Lower lobe of right lung (tissue), 2 donors: Measurements from ENCODE around the gene CELF6. TPM values are rescaled to one million over a fixed set of nuclear protein-coding genes. Genes with fewer than 3 reads are reported as not detected.

Experiments used
- ATAC-seq, 2 donors: fragments of 200-7000 bp; cut with Tn5 transposase; one replicate each; pipeline ENCODE4 v1.9.1; 2020 to 2022; ENCODE audit warnings: mild to moderate bottlenecking in 2 of 2, moderate library complexity in 2 of 2
- DNase-seq: peaks from one replicate; pipeline ENCODE4 v3.0.0-alpha.2; 2020
- H3K27ac ChIP-seq: fragments of 200-600 bp; one replicate; pipeline ENCODE4 v1.8.0; 2022
- H3K27me3 ChIP-seq: fragments of 200-600 bp; one replicate; pipeline ENCODE4 v1.8.0; 2022; ENCODE audit warnings: low read depth
- H3K36me3 ChIP-seq: fragments of 200-600 bp; one replicate; pipeline ENCODE4 v1.8.0; 2022; ENCODE audit warnings: mild to moderate bottlenecking
- H3K4me1 ChIP-seq: fragments of 200-600 bp; one replicate; pipeline ENCODE4 v1.8.0; 2022
- H3K4me3 ChIP-seq: fragments of 200-600 bp; one replicate; pipeline ENCODE4 v1.8.0; 2022; ENCODE audit warnings: mild to moderate bottlenecking
- H3K9me3 ChIP-seq: fragments of 200-600 bp; one replicate; pipeline ENCODE4 v1.8.0; 2022
- intact Hi-C: fragments of 100-400 bp; cut with DNase I; formaldehyde crosslinking; loops from one replicate; pipeline ENCODE4 v1.11.0; 2022
- total RNA-seq: library from RNA; stranded (reverse); fragmentation: NEBNext Ultra II Directional; extraction: Animal tissue kit (Norgen Biotek cat#: 25700); gene quantifications from one replicate; pipeline ENCODE4 v1.2.1, GENCODE V29; 2021
- TF ChIP-seq, protein P1 (sequence below): fragments of 200-600 bp; IDR thresholded peaks from one replicate; pipeline ENCODE4 v1.8.0; 2022; ENCODE audit warnings: antibody characterized with exemption, mild to moderate bottlenecking
- donor health status: DM: no; HTN: yes; CAD: no; lungs with severe emphysema.

The CELF6 gene
- total RNA-seq, 1 donor from 2014 or later, result 5.7 TPM

GRCh38 chr15:72338617-72339321, 18.8 kb upstream of the CELF6 start:
- TF ChIP-seq, protein P1, sequence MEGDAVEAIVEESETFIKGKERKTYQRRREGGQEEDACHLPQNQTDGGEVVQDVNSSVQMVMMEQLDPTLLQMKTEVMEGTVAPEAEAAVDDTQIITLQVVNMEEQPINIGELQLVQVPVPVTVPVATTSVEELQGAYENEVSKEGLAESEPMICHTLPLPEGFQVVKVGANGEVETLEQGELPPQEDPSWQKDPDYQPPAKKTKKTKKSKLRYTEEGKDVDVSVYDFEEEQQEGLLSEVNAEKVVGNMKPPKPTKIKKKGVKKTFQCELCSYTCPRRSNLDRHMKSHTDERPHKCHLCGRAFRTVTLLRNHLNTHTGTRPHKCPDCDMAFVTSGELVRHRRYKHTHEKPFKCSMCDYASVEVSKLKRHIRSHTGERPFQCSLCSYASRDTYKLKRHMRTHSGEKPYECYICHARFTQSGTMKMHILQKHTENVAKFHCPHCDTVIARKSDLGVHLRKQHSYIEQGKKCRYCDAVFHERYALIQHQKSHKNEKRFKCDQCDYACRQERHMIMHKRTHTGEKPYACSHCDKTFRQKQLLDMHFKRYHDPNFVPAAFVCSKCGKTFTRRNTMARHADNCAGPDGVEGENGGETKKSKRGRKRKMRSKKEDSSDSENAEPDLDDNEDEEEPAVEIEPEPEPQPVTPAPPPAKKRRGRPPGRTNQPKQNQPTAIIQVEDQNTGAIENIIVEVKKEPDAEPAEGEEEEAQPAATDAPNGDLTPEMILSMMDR, result no peak
- DNase-seq, result no peak
- H3K4me3 ChIP-seq, result no peak overlapping the region
- H3K27me3 ChIP-seq, result no peaks in the 10 kb centered on the region
- peaks cover 11% of the 10 kb centered on the region for H3K4me1 ChIP-seq
- H3K27ac ChIP-seq, result peak overlapping the region; percentile 31
- peak; percentile 57 to 74 for ATAC-seq
- intact Hi-C loops, result no loop called here
- H3K9me3 ChIP-seq, result no peaks in the 10 kb centered on the region
- peaks cover 35% of the 10 kb centered on the region for H3K36me3 ChIP-seq

DNA sequence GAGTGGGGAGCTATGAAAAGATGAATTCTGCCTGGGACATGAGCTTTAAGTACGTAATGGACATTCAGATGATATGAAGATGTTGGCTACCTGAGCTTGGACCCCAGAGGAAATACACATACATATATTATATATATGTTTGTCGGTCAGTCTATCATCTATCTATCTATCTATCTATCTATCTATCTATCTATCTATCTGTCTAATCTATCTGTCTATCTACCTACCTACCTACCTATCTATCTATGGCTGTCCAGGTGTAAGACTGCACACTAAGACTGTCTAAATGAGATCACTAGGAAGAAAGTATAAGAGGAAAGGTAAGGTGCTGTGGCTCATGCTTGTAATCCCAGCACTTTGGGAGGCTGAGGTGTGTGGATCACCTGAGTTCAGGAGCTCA, 18.2 kb upstream of the CELF6 start:
- intact Hi-C loops, result no loop called here
- Histone ChIP-seq H3K36me3 (peaks cover 29% of the 10 kb centered on the region), H3K27me3 (no peaks in the 10 kb centered on the region), H3K4me1 (peaks cover 11% of the 10 kb centered on the region), H3K27ac (peak overlapping the region; percentile 24), H3K4me3 (no peak overlapping the region), H3K9me3 (no peaks in the 10 kb centered on the region)
- no peak for ATAC-seq
- TF ChIP-seq, protein P1, result no peak
- no peak for DNase-seq

DNA sequence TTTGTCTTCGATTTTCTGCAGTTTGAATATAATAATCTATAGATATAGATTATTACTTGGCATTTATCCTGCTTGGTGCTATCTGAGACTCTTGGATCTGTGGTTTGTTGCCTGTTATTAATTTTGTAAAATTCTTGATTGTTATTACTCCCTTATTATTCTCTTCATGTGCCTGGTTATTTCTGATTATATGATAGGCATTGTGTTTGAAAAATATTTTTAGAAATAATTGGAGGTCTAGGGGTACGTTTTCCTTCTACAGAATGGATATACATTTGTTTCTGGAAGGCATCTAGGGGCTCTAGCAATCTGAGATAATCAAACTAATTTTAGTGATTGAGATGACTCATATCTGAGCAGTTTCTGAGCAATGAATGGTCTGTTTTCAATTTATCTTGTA, 14.9 kb upstream of the CELF6 start:
- Histone ChIP-seq H3K4me1 (peaks cover 10% of the 10 kb centered on the region), H3K4me3 (no peak overlapping the region), H3K9me3 (no peaks in the 10 kb centered on the region), H3K27me3 (no peaks in the 10 kb centered on the region), H3K36me3 (peaks cover 21% of the 10 kb centered on the region), H3K27ac (no peak overlapping the region)
- TF ChIP-seq, protein P1, result no peak
- DNase-seq, result no peak
- no peak for ATAC-seq
- intact Hi-C loops, result no loop called here

DNA sequence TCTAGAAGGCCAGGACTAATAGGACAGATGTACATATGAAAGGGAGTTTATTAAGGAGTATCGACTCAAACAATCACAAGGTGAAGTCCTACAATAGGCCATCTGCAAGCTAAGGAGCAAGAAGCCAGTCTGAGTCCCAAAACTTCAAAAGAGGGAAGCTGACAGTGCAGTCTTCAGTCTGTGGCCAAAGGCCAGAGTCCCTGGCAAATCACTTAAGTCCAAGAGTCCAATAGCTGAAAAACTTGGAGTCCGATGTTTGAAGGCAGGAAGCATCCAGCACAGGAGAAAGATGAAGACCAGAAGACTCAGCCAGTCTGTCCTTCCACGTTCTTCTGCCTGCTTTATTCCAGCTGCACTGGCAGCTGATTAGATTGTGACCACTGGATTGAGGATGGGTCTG, 11.1 kb upstream of the CELF6 start:
- no peak overlapping the region for H3K4me3 ChIP-seq
- peaks cover 15% of the 10 kb centered on the region for H3K36me3 ChIP-seq
- intact Hi-C loops, result no loop called here
- no peak for ATAC-seq
- H3K27ac ChIP-seq, result no peak overlapping the region
- H3K9me3 ChIP-seq, result no peaks in the 10 kb centered on the region
- DNase-seq, result no peak
- H3K27me3 ChIP-seq, result no peaks in the 10 kb centered on the region
- no peaks in the 10 kb centered on the region for H3K4me1 ChIP-seq
- TF ChIP-seq, protein P1, result no peak

GRCh38 chr15:72323752-72324151, 3.8 kb upstream of the CELF6 start:
- intact Hi-C loops, result no loop called here
- TF ChIP-seq, protein P1, result no peak
- no peak for ATAC-seq

More at GRCh38 chr15:72323752-72324151, 3.8 kb upstream of the CELF6 start:
- H3K36me3 ChIP-seq, result peaks cover 15% of the 10 kb centered on the region
- H3K27me3 ChIP-seq, result no peaks in the 10 kb centered on the region
- no peak overlapping the region for H3K27ac ChIP-seq
- H3K4me3 ChIP-seq, result no peak overlapping the region
- no peak for DNase-seq
- H3K4me1 ChIP-seq, result peaks cover 12% of the 10 kb centered on the region
- no peaks in the 10 kb centered on the region for H3K9me3 ChIP-seq
